SKM-1 treated with dmso at 0.1 percent for 144 hours (cell line): ENCODE results near the gene TCF25.
"Not testable (repeated sequence)": the region's sequence is repeated elsewhere in the genome, so short reads cannot be mapped to it uniquely, and the experiment has no call there.

Experiments used
- DNase-seq: peaks from one replicate; lab custom pipeline; 2025; ENCODE audit not compliant: unreplicated experiment; lab: John Stamatoyannopoulos, UW

TCF25 gene

GRCh38 chr16:89873109-89873971 is at the start of gene TCF25:
TCF25 (plus strand) TSS chr16:89873592; CDS start chr16:89873668, 76 bp downstream.
- DNase-seq: peak; percentile 72

GRCh38 chr16:89823824-89824148 is 49.6 kb upstream of the TCF25 start:
- not testable (repeated sequence) for DNase-seq

- DNase-seq: no peak
These were observed 46.6 kb upstream of the TCF25 start for GRCh38 chr16:89826531-89827382.

GRCh38 chr16:89827383-89828198 is 45.8 kb upstream of the TCF25 start:
- no peak for DNase-seq

GRCh38 chr16:89828199-89828869 is 45.1 kb upstream of the TCF25 start, which contains the start of gene SPIRE2:
SPIRE2 (plus strand) TSS chr16:89828475; CDS start chr16:89828551, 76 bp downstream.
- DNase-seq: peak; percentile 27

GRCh38 chr16:89828870-89829629 is 44.3 kb upstream of the TCF25 start:
- no peak for DNase-seq

GRCh38 chr16:89829630-89830437 is 43.6 kb upstream of the TCF25 start:
- no peak for DNase-seq

- DNase-seq: no peak
These were observed 41.5 kb upstream of the TCF25 start for GRCh38 chr16:89831810-89832328.

- not testable (repeated sequence) for DNase-seq
These were observed 39.6 kb upstream of the TCF25 start for GRCh38 chr16:89833664-89834363.

GRCh38 chr16:89834813-89835363 is 38.5 kb upstream of the TCF25 start:
- not testable (repeated sequence) for DNase-seq

GRCh38 chr16:89836484-89836883 is 36.9 kb upstream of the TCF25 start:
- DNase-seq: not testable (repeated sequence)

- DNase-seq: no peak
These were observed 36.3 kb upstream of the TCF25 start for GRCh38 chr16:89837014-89837546.

- no peak for DNase-seq
These were observed 32.1 kb upstream of the TCF25 start for GRCh38 chr16:89841275-89841674.

GRCh38 chr16:89842471-89843408 is 30.7 kb upstream of the TCF25 start:
- DNase-seq: no peak

- DNase-seq: no peak
These were observed 29.7 kb upstream of the TCF25 start for GRCh38 chr16:89843409-89844350.
